HEK293 (cell line): Measurements from ENCODE around the gene HSF5.

Source experiments
- BCL11A ChIP-seq: fragments of 450-650 bp; formaldehyde crosslinking; IDR thresholded peaks from 2 replicates; pipeline ENCODE4 v1.5.1; 2016; ENCODE audit warnings: low read depth, missing biosample characterization, missing genetic modification characterization
- GLIS2 ChIP-seq: fragments of 450-650 bp; formaldehyde crosslinking; IDR thresholded peaks from 2 replicates; pipeline ENCODE4 v1.5.1; 2016; ENCODE audit warnings: missing biosample characterization, missing genetic modification characterization
- PRDM2 ChIP-seq: fragments of 450-650 bp; formaldehyde crosslinking; IDR thresholded peaks from 2 replicates; pipeline ENCODE4 v1.5.1; 2016; ENCODE audit warnings: missing biosample characterization, missing genetic modification characterization, borderline replicate concordance
- SALL2 ChIP-seq: fragments of 450-650 bp; formaldehyde crosslinking; IDR thresholded peaks from 2 replicates; pipeline ENCODE4 v1.5.0; 2017; ENCODE audit warnings: missing biosample characterization, mild to moderate bottlenecking, missing genetic modification characterization, borderline replicate concordance
- SCRT2 ChIP-seq: fragments of 450-650 bp; formaldehyde crosslinking; IDR thresholded peaks from 2 replicates; pipeline ENCODE4 v1.5.1; 2016; ENCODE audit warnings: missing biosample characterization, missing genetic modification characterization
- SP2 ChIP-seq: fragments of 450-650 bp; formaldehyde crosslinking; IDR thresholded peaks from 2 replicates; pipeline ENCODE4 v1.5.1; 2016; ENCODE audit warnings: missing biosample characterization, missing genetic modification characterization
- TSHZ1 ChIP-seq: fragments of 450-650 bp; formaldehyde crosslinking; IDR thresholded peaks from 2 replicates; pipeline ENCODE4 v1.5.1; 2016; ENCODE audit warnings: missing biosample characterization, missing genetic modification characterization, borderline replicate concordance
- ZBTB11 ChIP-seq: fragments of 450-650 bp; formaldehyde crosslinking; conservative IDR thresholded peaks from 2 replicates; pipeline ENCODE4 v1.5.1; 2016; ENCODE audit warnings: low read depth, missing biosample characterization, missing genetic modification characterization
- ZIC2 ChIP-seq: fragments of 450-650 bp; formaldehyde crosslinking; IDR thresholded peaks from 2 replicates; pipeline ENCODE4 v1.5.1; 2016; ENCODE audit warnings: missing biosample characterization, missing genetic modification characterization
- ZNF132 ChIP-seq: fragments of 450-650 bp; formaldehyde crosslinking; IDR thresholded peaks from 2 replicates; pipeline ENCODE4 v1.5.1; 2017; ENCODE audit warnings: missing biosample characterization, missing genetic modification characterization, borderline replicate concordance
- ZNF157 ChIP-seq: fragments of 450-650 bp; formaldehyde crosslinking; IDR thresholded peaks from 2 replicates; pipeline ENCODE4 v1.5.1; 2016; ENCODE audit warnings: missing biosample characterization, missing genetic modification characterization
- ZNF169 ChIP-seq: fragments of 450-650 bp; formaldehyde crosslinking; IDR thresholded peaks from 2 replicates; pipeline ENCODE4 v1.5.1; 2016; ENCODE audit warnings: missing biosample characterization, missing genetic modification characterization
- ZNF202 ChIP-seq: fragments of 450-650 bp; formaldehyde crosslinking; IDR thresholded peaks from 2 replicates; pipeline ENCODE4 v1.5.1; 2016; ENCODE audit warnings: missing biosample characterization, missing genetic modification characterization, borderline replicate concordance
- ZNF223 ChIP-seq: fragments of 450-650 bp; formaldehyde crosslinking; IDR thresholded peaks from 2 replicates; pipeline ENCODE4 v1.5.1; 2016; ENCODE audit warnings: missing biosample characterization, missing genetic modification characterization
- ZNF280D ChIP-seq: fragments of 450-650 bp; formaldehyde crosslinking; IDR thresholded peaks from 2 replicates; pipeline ENCODE4 v1.5.1; 2016; ENCODE audit warnings: missing biosample characterization, missing genetic modification characterization
- ZNF37A ChIP-seq: fragments of 450-650 bp; IDR thresholded peaks from 2 replicates; pipeline ENCODE4 v1.5.1; 2018; ENCODE audit warnings: missing biosample characterization, missing genetic modification characterization
- ZNF394 ChIP-seq: fragments of 450-650 bp; formaldehyde crosslinking; IDR thresholded peaks from 2 replicates; pipeline ENCODE4 v1.5.1; 2016; ENCODE audit warnings: missing biosample characterization, missing genetic modification characterization, mild to moderate bottlenecking, moderate library complexity, borderline replicate concordance
- ZNF426 ChIP-seq: fragments of 450-650 bp; formaldehyde crosslinking; IDR thresholded peaks from 2 replicates; pipeline ENCODE4 v1.5.1; 2017; ENCODE audit warnings: missing biosample characterization, missing genetic modification characterization, mild to moderate bottlenecking, inconsistent platforms, moderate library complexity
- ZNF521 ChIP-seq: fragments of 450-650 bp; formaldehyde crosslinking; IDR thresholded peaks from 2 replicates; pipeline ENCODE4 v1.5.1; 2017; ENCODE audit warnings: missing biosample characterization, mild to moderate bottlenecking, missing genetic modification characterization
- ZNF549 ChIP-seq: fragments of 450-650 bp; IDR thresholded peaks from 2 replicates; pipeline ENCODE4 v1.5.1; 2018; ENCODE audit warnings: missing biosample characterization, missing genetic modification characterization, mild to moderate bottlenecking, inconsistent platforms, moderate library complexity
- ZNF658 ChIP-seq: fragments of 450-650 bp; formaldehyde crosslinking; IDR thresholded peaks from 2 replicates; pipeline ENCODE4; 2016; ENCODE audit warnings: missing biosample characterization, missing genetic modification characterization
- ZNF747 ChIP-seq: fragments of 450-650 bp; formaldehyde crosslinking; IDR thresholded peaks from 2 replicates; pipeline ENCODE4 v1.5.1; 2016; ENCODE audit warnings: missing biosample characterization, missing genetic modification characterization
- ZSCAN5A ChIP-seq: fragments of 450-650 bp; formaldehyde crosslinking; IDR thresholded peaks from 2 replicates; pipeline ENCODE4 v1.5.1; 2016; ENCODE audit warnings: missing biosample characterization, missing genetic modification characterization

HSF5 gene

GRCh38 chr17:58452738-58453137, 35.5 kb downstream of the HSF5 start (continued):
- TF ChIP-seq PRDM2 (no peak), ZNF157 (tag by site-specific recombination) (no peak), ZNF549 (no peak), ZNF426 (no peak), SP2 (tag by site-specific recombination) (no peak), ZBTB11 (tag by site-specific recombination) (no peak), ZNF747 (tag by site-specific recombination) (no peak), ZSCAN5A (tag by site-specific recombination) (no peak), ZNF223 (tag by site-specific recombination) (no peak), ZNF37A (tag by site-specific recombination) (no peak), TSHZ1 (no peak), ZNF169 (tag by site-specific recombination) (no peak), ZNF202 (tag by site-specific recombination) (no peak), ZNF521 (tag by site-specific recombination) (no peak), SALL2 (tag by site-specific recombination) (no peak), BCL11A (tag by site-specific recombination) (0 out of 2 replicates have a peak, but pooled peaks have one; percentile 19), ZNF280D (tag by site-specific recombination) (no peak), ZIC2 (tag by site-specific recombination) (no peak), ZNF132 (tag by site-specific recombination) (no peak), GLIS2 (tag by site-specific recombination) (0 out of 2 replicates have a peak, but pooled peaks have one; percentile 24), ZNF394 (tag by site-specific recombination) (peak; percentile 71; the same call in 1 of the 2 replicates), ZNF658 (tag by site-specific recombination) (no peak), SCRT2 (no peak)
